Measurements from ENCODE around the gene C12orf57.

GRCh38 chr12:6955108-6956020, 11.5 kb downstream of the C12orf57 start:
- TF ChIP-seq BHLHE40 (IDR thresholded peaks at IDR 0.05; ENCODE audit: borderline replicate concordance) (no peak), NFRKB (IDR thresholded peaks at IDR 0.05) (no peak), LEF1 (IDR thresholded peaks at IDR 0.05; ENCODE audit: borderline replicate concordance) (no peak), ELF4 (IDR thresholded peaks at IDR 0.05) (no peak), SP1 (IDR thresholded peaks at IDR 0.05) (no peak), ZNF384 (IDR thresholded peaks at IDR 0.05) (no peak), CTBP1 (IDR thresholded peaks at IDR 0.05; ENCODE audit: borderline replicate concordance) (no peak), TARDBP (IDR thresholded peaks at IDR 0.05) (no peak), FOXK2 (IDR thresholded peaks at IDR 0.05) (no peak), FOXA1 (IDR thresholded peaks at IDR 0.05) (no peak), L3MBTL2 (conservative IDR thresholded peaks at IDR 0.05) (no peak), PKNOX1 (IDR thresholded peaks at IDR 0.05) (no peak), SUZ12 (IDR thresholded peaks at IDR 0.05) (no peak), FOXM1 (IDR thresholded peaks at IDR 0.05; ENCODE audit: borderline replicate concordance) (no peak)

Data from HEK293T (cell line).